Measurements from ENCODE around the gene AQP1. TPM values are rescaled to one million over a fixed set of nuclear protein-coding genes. Genes with fewer than 3 reads are reported as not detected.

The AQP1 gene
- total and polyA plus RNA-seq, 7 donors = 75.0 to 229 (median 97.8) TPM

DNA sequence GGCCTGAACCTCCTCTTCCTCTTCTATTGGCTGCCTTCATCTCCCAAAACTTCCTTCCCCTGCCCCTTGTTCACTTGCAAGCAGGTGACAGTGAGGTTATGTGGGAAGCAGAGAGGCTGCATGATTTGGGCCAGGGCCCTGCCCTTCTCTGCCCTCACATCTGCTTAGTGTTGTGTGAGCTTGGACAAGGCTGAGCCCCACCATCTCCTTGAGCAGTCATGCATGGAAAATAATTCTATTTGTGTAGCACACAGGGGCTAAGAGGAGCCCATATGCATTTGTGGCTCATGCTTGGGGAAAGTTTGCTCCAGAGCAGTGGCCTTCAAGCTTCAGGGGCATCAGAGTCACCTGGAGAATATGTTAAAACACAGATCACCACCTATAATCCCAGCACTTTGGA is 26.8 kb upstream of the AQP1 start:
- Histone ChIP-seq H3K9me3 (no peaks in the 10 kb centered on the region), H3K27ac (no peak overlapping the region), H3K27me3 (ENCODE audit: insufficient read depth in 3 of 3, low read length in 2 of 3) (no peaks in the 10 kb centered on the region), H3K4me3 (no peak overlapping the region), H3K36me3 (ENCODE audit: insufficient read depth in 1 of 2, low read depth in 1 of 2) (no peaks in the 10 kb centered on the region), H3K4me1 (no peaks in the 10 kb centered on the region)
- no peak for TF ChIP-seq CTCF (IDR thresholded peaks at IDR 0.05)
- intact Hi-C loops (cut with DNase I) = loop anchor here in 1 of 2 donors (5.0 kb wide), 1 partner anchor 43 kb away; no protein-coding TSS in a partner anchor
- DNase-seq (no peak), ATAC-seq (no peak)

DNA sequence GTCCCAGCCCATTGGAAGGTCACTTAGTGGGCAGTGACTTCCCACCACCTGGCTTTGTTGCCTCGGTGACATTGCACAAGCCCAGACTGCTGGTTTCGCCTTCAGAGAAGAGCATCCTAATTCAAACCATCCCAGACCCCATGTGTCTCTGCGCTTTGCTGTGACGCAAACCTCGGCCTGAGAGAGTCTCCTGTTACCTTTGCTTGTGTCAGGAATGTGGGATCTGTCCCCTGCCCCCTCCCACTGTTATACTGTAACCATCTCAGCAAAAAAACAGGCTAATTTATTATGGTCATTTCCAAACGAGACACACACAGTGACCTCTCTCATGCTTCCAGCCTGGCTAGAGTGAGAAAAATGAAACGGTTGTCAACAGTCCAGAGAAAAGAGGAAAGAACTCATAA is 25.0 kb upstream of the AQP1 start:
- intact Hi-C loops (cut with DNase I) = loop anchor here in 1 of 2 donors (5.0 kb wide), 1 partner anchor 44 kb away; no protein-coding TSS in a partner anchor
- no peak overlapping the region for H3K27ac ChIP-seq

DNA sequence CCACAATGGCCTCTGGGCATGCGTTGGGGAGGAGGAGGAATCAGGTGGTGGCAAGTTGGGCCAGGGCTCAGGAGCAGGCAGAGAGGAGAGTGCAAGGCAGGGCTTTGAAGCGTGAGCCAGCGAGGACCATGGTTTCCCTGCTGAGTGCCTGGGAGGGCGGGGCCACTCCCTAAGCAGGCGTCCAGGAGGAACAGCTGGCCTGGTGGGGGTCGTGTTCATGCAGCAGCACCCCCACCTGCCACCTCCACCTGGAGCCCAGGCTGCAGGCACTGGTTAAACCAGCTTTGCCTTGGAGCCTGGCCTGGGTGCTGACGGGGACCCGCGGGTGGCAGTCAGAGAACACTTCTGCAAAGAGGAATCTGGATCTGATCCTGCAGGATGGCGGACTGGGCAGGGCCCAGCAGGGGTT is 24.2 kb upstream of the AQP1 start:
- no peaks in the 10 kb centered on the region for H3K27me3 ChIP-seq (ENCODE audit: insufficient read depth in 3 of 3, low read length in 2 of 3)
- no peak overlapping the region for H3K4me3 ChIP-seq
- no peak for ATAC-seq
- WGBS, 3 donors = 68 to 74% (median 73%) methylated on average over 10 of the region's 10 CpGs
- DNase-seq = no peak
- H3K27ac ChIP-seq = no peak overlapping the region
- no peak for TF ChIP-seq CTCF (IDR thresholded peaks at IDR 0.05)
- no peaks in the 10 kb centered on the region for H3K36me3 ChIP-seq (ENCODE audit: insufficient read depth in 1 of 2, low read depth in 1 of 2)
- H3K9me3 ChIP-seq = no peaks in the 10 kb centered on the region
- no peaks in the 10 kb centered on the region for H3K4me1 ChIP-seq
- intact Hi-C loops (cut with DNase I) = loop anchor here in 1 of 2 donors (5.0 kb wide), 1 partner anchor 45 kb away; no protein-coding TSS in a partner anchor

More for the DNA sequence above, 25.0 kb upstream of the AQP1 start:
- TF ChIP-seq CTCF (IDR thresholded peaks at IDR 0.05) = no peak
- DNase-seq (peak in 1 of 2 donors; percentile 43), ATAC-seq (peak in 3 of 4 donors; percentile 21 to 54 (median 44))
- no peaks in the 10 kb centered on the region for H3K4me1 ChIP-seq
- no peaks in the 10 kb centered on the region for H3K36me3 ChIP-seq (ENCODE audit: insufficient read depth in 1 of 2, low read depth in 1 of 2)
- 37 to 47% (median 40%) methylated on average over 7 of the region's 7 CpGs for WGBS, 3 donors
- no peaks in the 10 kb centered on the region for H3K9me3 ChIP-seq
- H3K27me3 ChIP-seq (ENCODE audit: insufficient read depth in 3 of 3, low read length in 2 of 3) = no peaks in the 10 kb centered on the region
- H3K4me3 ChIP-seq = no peak overlapping the region

GRCh38 chr7:30888747-30889146 is 22.9 kb upstream of the AQP1 start:
- Histone ChIP-seq H3K4me3 (no peak overlapping the region), H3K36me3 (ENCODE audit: insufficient read depth in 1 of 2, low read depth in 1 of 2) (no peaks in the 10 kb centered on the region), H3K27me3 (ENCODE audit: insufficient read depth in 3 of 3, low read length in 2 of 3) (no peaks in the 10 kb centered on the region), H3K4me1 (peaks cover under 1% of the 10 kb centered on the region), H3K27ac (no peak overlapping the region), H3K9me3 (no peaks in the 10 kb centered on the region)
- intact Hi-C loops (cut with DNase I) = loop anchor here in 1 of 2 donors (5.0 kb wide), 1 partner anchor 46 kb away; no protein-coding TSS in a partner anchor
- DNase-seq (peak in 1 of 2 donors; percentile 48), ATAC-seq (peak in 3 of 4 donors; percentile 28 to 57 (median 43))
- no peak for TF ChIP-seq CTCF (IDR thresholded peaks at IDR 0.05)
- WGBS, 3 donors = 64 to 69% (median 68%) methylated on average over 3 of the region's 3 CpGs

DNA sequence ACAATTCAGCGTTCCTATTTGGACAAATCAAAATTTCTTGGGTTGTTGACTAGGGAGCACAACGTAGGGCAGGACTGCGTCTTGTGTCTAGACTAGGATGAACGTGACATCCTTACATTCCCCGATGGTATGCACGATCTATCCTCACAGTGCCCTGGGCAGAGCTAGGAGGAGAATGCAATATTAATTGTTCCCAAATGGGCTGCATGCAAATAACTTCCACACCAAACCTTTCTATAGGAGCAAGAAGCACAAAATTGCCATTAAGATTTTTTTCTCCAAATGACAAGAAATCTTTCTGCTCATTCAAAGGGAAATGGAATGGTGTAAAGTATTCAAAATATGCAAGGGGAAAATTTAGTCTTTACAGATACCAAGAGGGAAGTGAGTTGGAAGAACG is 21.4 kb upstream of the AQP1 start:
- no peak for DNase-seq
- TF ChIP-seq CTCF (IDR thresholded peaks at IDR 0.05) = no peak
- no peak overlapping the region for H3K27ac ChIP-seq
- intact Hi-C loops (cut with DNase I) = no loop called here
- ATAC-seq = no peak
- H3K27me3 ChIP-seq (ENCODE audit: insufficient read depth in 3 of 3, low read length in 2 of 3) = no peaks in the 10 kb centered on the region
- H3K4me1 ChIP-seq = peaks cover 9% of the 10 kb centered on the region
- no peak overlapping the region for H3K4me3 ChIP-seq
- WGBS, 3 donors = 96 to 98% (median 97%) methylated on average over 7 of the region's 7 CpGs
- H3K36me3 ChIP-seq (ENCODE audit: insufficient read depth in 1 of 2, low read depth in 1 of 2) = no peaks in the 10 kb centered on the region
- no peaks in the 10 kb centered on the region for H3K9me3 ChIP-seq
